Measurements from ENCODE around the gene SARM1. TPM values are rescaled to one million over a fixed set of nuclear protein-coding genes. Genes with fewer than 3 reads are reported as not detected.

The SARM1 gene
- total RNA-seq, 1 donor = 5.8 TPM

DNA sequence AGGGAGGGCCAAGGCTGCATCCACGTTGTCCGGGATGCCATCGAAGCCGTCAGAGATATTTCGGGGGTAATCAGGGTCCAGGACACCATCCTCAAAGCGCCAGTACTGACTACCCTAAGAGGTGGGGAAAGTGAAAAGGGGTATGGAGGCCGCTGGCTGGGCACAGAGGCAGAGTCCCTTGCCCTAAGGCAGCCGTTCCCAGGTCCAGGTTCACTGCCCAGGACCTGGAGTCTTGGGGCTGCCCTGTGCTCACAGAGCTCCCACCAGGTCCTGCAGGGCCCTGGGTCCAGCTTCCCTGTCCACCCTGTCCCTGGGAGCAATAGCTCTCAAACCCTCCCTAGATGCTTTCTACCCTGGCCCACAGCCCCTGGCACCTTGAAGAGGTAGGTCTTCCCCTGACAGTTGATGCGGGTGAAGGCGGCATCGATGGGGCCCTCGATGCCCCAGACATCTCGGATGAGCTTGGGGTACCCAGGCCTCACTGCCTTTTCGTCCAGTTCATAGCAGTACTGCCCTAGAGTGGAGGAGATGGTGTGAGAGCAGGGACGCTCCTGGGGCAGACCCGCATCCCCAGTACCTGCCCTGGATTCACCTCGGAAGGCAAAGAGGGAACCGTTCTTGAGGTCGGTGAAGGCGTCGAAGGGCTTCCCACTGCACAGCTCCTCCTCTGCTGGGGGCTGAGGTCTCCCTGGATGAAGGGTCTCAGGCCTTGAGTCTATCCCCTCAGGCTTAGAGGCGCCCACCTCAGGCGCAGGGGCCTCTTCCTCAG is 2.4 kb upstream of the SARM1 start:
- Histone ChIP-seq H3K79me2 (ENCODE audit: insufficient read depth, low read length) (no peaks in the 10 kb centered on the region), H3K9me3 (ENCODE audit: low read depth, low read length) (no peaks in the 10 kb centered on the region), H3K36me3 (ENCODE audit: insufficient read depth, low read length) (no peaks in the 10 kb centered on the region), H4K20me1 (ENCODE audit: insufficient read depth, low read length) (peaks cover 14% of the 10 kb centered on the region), H2AFZ (ENCODE audit: low read length) (no peak overlapping the region), H3K4me2 (ENCODE audit: insufficient read depth, low read length) (no peak overlapping the region), H3K4me3 (ENCODE audit: insufficient read depth, low read length) (no peak overlapping the region), H3K27ac (ENCODE audit: low read depth, low read length) (no peak overlapping the region), H3K4me1 (ENCODE audit: insufficient read depth, low read length) (peaks cover 7% of the 10 kb centered on the region), H3K27me3 (ENCODE audit: insufficient read depth, low read length) (peaks cover 16% of the 10 kb centered on the region)
- peak; percentile 73 for DNase-seq (ENCODE audit: insufficient read length, low spot score, missing footprints)
- TF ChIP-seq, protein P1, sequence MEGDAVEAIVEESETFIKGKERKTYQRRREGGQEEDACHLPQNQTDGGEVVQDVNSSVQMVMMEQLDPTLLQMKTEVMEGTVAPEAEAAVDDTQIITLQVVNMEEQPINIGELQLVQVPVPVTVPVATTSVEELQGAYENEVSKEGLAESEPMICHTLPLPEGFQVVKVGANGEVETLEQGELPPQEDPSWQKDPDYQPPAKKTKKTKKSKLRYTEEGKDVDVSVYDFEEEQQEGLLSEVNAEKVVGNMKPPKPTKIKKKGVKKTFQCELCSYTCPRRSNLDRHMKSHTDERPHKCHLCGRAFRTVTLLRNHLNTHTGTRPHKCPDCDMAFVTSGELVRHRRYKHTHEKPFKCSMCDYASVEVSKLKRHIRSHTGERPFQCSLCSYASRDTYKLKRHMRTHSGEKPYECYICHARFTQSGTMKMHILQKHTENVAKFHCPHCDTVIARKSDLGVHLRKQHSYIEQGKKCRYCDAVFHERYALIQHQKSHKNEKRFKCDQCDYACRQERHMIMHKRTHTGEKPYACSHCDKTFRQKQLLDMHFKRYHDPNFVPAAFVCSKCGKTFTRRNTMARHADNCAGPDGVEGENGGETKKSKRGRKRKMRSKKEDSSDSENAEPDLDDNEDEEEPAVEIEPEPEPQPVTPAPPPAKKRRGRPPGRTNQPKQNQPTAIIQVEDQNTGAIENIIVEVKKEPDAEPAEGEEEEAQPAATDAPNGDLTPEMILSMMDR (IDR thresholded peaks at IDR 0.05; ENCODE audit: extremely low read depth, low read depth, low read length) = no peak

DNA sequence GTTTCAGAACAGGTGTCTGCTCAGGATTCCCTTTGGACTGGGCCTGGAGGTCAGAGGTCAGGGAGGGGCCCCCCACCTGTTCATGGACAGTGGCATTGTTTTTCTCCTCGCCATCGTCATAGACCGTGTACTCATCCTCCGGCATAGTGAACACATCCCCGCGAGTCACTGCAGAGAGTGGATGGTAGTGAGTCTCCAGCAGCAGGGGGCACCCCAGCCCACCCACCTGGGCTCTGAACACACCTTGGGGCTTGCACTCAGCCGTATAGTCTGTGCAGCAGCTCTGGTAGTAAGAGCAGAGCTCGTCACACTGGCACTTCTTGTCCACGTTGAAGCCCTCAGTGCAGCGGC is 1.8 kb upstream of the SARM1 start:
- Histone ChIP-seq H4K20me1 (ENCODE audit: insufficient read depth, low read length) (peaks cover 14% of the 10 kb centered on the region), H3K79me2 (ENCODE audit: insufficient read depth, low read length) (no peaks in the 10 kb centered on the region), H3K27me3 (ENCODE audit: insufficient read depth, low read length) (peaks cover 16% of the 10 kb centered on the region), H3K4me3 (ENCODE audit: insufficient read depth, low read length) (no peak overlapping the region), H3K4me2 (ENCODE audit: insufficient read depth, low read length) (no peak overlapping the region), H3K27ac (ENCODE audit: low read depth, low read length) (no peak overlapping the region), H3K9me3 (ENCODE audit: low read depth, low read length) (no peaks in the 10 kb centered on the region), H2AFZ (ENCODE audit: low read length) (no peak overlapping the region), H3K36me3 (ENCODE audit: insufficient read depth, low read length) (no peaks in the 10 kb centered on the region), H3K4me1 (ENCODE audit: insufficient read depth, low read length) (peaks cover 7% of the 10 kb centered on the region)
- TF ChIP-seq, protein P1 (IDR thresholded peaks at IDR 0.05; ENCODE audit: extremely low read depth, low read depth, low read length) = no peak
- peak; percentile 75 for DNase-seq (ENCODE audit: insufficient read length, low spot score, missing footprints)

DNA sequence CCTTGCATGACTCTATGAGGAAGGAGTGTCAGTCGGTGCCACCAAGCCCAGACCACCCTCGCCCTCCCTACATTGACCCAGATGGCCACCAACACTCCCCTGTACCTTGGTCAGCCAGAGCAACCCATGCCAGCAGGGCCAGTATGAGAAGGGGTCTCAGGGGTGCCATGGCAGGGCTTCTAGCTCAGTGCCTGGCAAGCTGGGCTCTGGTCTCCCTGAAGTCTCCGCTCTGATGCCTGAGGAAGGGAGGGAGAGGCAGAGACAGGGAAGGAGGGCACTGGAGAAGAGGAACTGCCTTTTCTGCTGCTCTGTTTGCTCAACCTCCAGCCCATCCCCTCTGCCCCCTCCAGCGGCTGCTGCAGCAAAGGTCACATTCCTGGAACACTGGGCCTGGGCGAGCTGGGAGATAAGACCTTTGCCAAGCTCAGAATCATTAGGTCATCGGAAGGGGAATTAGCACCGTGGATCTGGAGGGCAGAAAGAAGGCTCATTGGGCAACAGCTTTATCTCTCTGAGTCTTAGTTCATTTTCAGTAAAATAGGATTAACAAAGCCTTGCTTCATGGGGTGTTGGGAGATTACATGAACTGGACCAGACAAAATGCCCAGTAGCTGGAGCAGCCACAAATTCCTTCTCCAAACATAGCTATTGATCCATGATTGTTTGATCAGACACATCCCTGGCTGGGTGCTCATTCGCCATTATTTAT is 1.3 kb upstream of the SARM1 start, which contains the start of gene VTN:
VTN (minus strand) TSS at position 273 of the 709 bp plus-strand sequence; CDS start at position 169, 104 bp downstream.
- H3K9me3 ChIP-seq (ENCODE audit: low read depth, low read length) = no peaks in the 10 kb centered on the region
- TF ChIP-seq, protein P1 (IDR thresholded peaks at IDR 0.05; ENCODE audit: extremely low read depth, low read depth, low read length) = no peak
- H3K79me2 ChIP-seq (ENCODE audit: insufficient read depth, low read length) = no peaks in the 10 kb centered on the region
- no peaks in the 10 kb centered on the region for H3K36me3 ChIP-seq (ENCODE audit: insufficient read depth, low read length)
- H3K4me1 ChIP-seq (ENCODE audit: insufficient read depth, low read length) = peaks cover 7% of the 10 kb centered on the region
- H3K27ac ChIP-seq (ENCODE audit: low read depth, low read length) = no peak within 1 kb of the TSS
- DNase-seq (ENCODE audit: insufficient read length, low spot score, missing footprints) = peak; percentile 78
- H4K20me1 ChIP-seq (ENCODE audit: insufficient read depth, low read length) = peaks cover 14% of the 10 kb centered on the region
- peak within 1 kb of the TSS; percentile 65 for H3K4me3 ChIP-seq (ENCODE audit: insufficient read depth, low read length)
- H3K4me2 ChIP-seq (ENCODE audit: insufficient read depth, low read length) = peak within 1 kb of the TSS; percentile 79
- peaks cover 16% of the 10 kb centered on the region for H3K27me3 ChIP-seq (ENCODE audit: insufficient read depth, low read length)
- no peak within 1 kb of the TSS for H2AFZ ChIP-seq (ENCODE audit: low read length)

DNA sequence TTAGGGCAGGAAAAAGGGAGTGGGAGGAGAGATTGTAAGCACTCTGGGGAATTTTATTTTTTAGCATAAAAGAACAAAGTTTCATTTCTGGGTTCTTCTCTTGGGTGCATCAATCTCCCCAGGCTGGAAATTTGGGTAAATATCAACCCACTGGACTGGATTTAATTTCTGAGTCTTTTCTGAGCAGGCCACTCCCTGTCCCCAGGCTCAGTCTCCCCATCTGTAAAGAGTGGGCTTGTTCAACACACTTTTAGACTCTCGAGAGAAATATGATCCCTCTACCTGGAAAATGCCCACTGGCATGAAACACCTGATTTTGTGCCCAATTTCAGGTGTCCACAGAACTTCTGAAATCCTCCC is 770 bp upstream of the SARM1 start:
- peaks cover 14% of the 10 kb centered on the region for H4K20me1 ChIP-seq (ENCODE audit: insufficient read depth, low read length)
- H3K79me2 ChIP-seq (ENCODE audit: insufficient read depth, low read length) = no peaks in the 10 kb centered on the region
- H2AFZ ChIP-seq (ENCODE audit: low read length) = no peak overlapping the region
- H3K4me1 ChIP-seq (ENCODE audit: insufficient read depth, low read length) = peaks cover 7% of the 10 kb centered on the region
- H3K27ac ChIP-seq (ENCODE audit: low read depth, low read length) = no peak overlapping the region
- no peaks in the 10 kb centered on the region for H3K36me3 ChIP-seq (ENCODE audit: insufficient read depth, low read length)
- peaks cover 16% of the 10 kb centered on the region for H3K27me3 ChIP-seq (ENCODE audit: insufficient read depth, low read length)
- H3K4me2 ChIP-seq (ENCODE audit: insufficient read depth, low read length) = peak overlapping the region; percentile 79
- no peaks in the 10 kb centered on the region for H3K9me3 ChIP-seq (ENCODE audit: low read depth, low read length)
- H3K4me3 ChIP-seq (ENCODE audit: insufficient read depth, low read length) = no peak overlapping the region
- DNase-seq (ENCODE audit: insufficient read length, low spot score, missing footprints) = peak; percentile 82
- TF ChIP-seq, protein P1 (IDR thresholded peaks at IDR 0.05; ENCODE audit: extremely low read depth, low read depth, low read length) = no peak
